HepG2 (cell line): Measurements from ENCODE around the gene KIAA1549. TPM values are rescaled to one million over a fixed set of nuclear protein-coding genes. Genes with fewer than 3 reads are reported as not detected.

Source experiments
- GPN1 ChIP-seq: sonication (generic); formaldehyde crosslinking; IDR thresholded peaks from 2 replicates; pipeline ENCODE4 v1.5.1; 2020; ENCODE audit warnings: missing genetic modification reagents, borderline replicate concordance
- HNRNPLL ChIP-seq: fragments of 200-400 bp; formaldehyde crosslinking; IDR thresholded peaks from 2 replicates; pipeline ENCODE4 v1.6.1; 2017; ENCODE audit warnings: mild to moderate bottlenecking, low read depth, low read length; ENCODE audit not compliant: poor library complexity, severe bottlenecking
- KLF16 ChIP-seq, 2 experiments: sonication (generic) in 1 of 2; formaldehyde crosslinking in 1 of 2; IDR thresholded peaks; 2 replicates each; pipeline versions ENCODE4 v1.6.1 to v1.8.0; 2016 to 2023; ENCODE audit warnings: missing genetic modification reagents in 2 of 2, missing compliant biosample characterization in 1 of 2
- SALL2 ChIP-seq: sonication (generic); formaldehyde crosslinking; IDR thresholded peaks from 2 replicates; pipeline ENCODE4 v1.8.1; 2023; ENCODE audit warnings: mild to moderate bottlenecking, missing genetic modification reagents, inconsistent platforms
- ZMYM3 ChIP-seq: sonication (generic); formaldehyde crosslinking; IDR thresholded peaks from 2 replicates; pipeline ENCODE4 v1.5.1; 2020; ENCODE audit warnings: mild to moderate bottlenecking, missing genetic modification reagents
- ZNF253 ChIP-seq: sonication (generic); formaldehyde crosslinking; IDR thresholded peaks from 2 replicates; pipeline ENCODE4 v1.8.0; 2022; ENCODE audit warnings: mild to moderate bottlenecking, missing genetic modification reagents, borderline replicate concordance
- ZNF574 ChIP-seq: sonication (generic); formaldehyde crosslinking; IDR thresholded peaks from 2 replicates; pipeline ENCODE4 v1.4.0; 2020; ENCODE audit warnings: missing genetic modification reagents
- ZNF710 ChIP-seq: sonication (generic); formaldehyde crosslinking; IDR thresholded peaks from 2 replicates; pipeline ENCODE4 v1.5.0; 2020; ENCODE audit warnings: mild to moderate bottlenecking, missing genetic modification reagents, borderline replicate concordance
- ZSCAN20 ChIP-seq: sonication (generic); formaldehyde crosslinking; IDR thresholded peaks from 2 replicates; pipeline ENCODE4 v1.4.0; 2020; ENCODE audit warnings: missing genetic modification reagents, mild to moderate bottlenecking, borderline replicate concordance
- polyA plus RNA-seq, 8 experiments: library from polyadenylated mRNA; depleted of rRNA in 3 of 8; stranded (reverse) in 7 of 8; unstranded in 1 of 8; fragments of >200 nt; fragmentation: Illumina TruSeq in 4 of 8; extraction: Trizol in 4 of 8; gene quantifications; 2 replicates each; pipeline versions ENCODE4 v1.2.1 to v1.2.3, GENCODE V29; 2011 to 2016; ENCODE audit warnings: low read depth in 4 of 8, missing spikeins in 1 of 8, mixed read lengths in 1 of 8; ENCODE audit not compliant: insufficient read depth in 1 of 8
- total RNA-seq, 5 experiments: library from RNA; depleted of rRNA; stranded (reverse); fragments of >200 nt; fragmentation: Illumina TruSeq; extraction: Trizol; gene quantifications; 2 replicates each; pipeline ENCODE4 v1.2.3, GENCODE V29; 2016; ENCODE audit warnings: low read depth in 1 of 5
- TF ChIP-seq, protein P1 (sequence below): sonication (generic); formaldehyde crosslinking; IDR thresholded peaks from 2 replicates; pipeline ENCODE4 v1.8.1; 2023; ENCODE audit warnings: mild to moderate bottlenecking, inconsistent platforms, moderate library complexity, missing genetic modification reagents, borderline replicate concordance

The KIAA1549 gene
- total and polyA plus RNA-seq, 2 of the 13 experiments (the other 11 are each of a cell fraction or from before 2014, with no cell fraction given), result 1.1 to 1.8 TPM

- TF ChIP-seq HNRNPLL (peak; percentile 53), SALL2 (CRISPR knock-in tag) (peak; percentile 72; the same call in 1 of the 2 replicates), ZNF574 (CRISPR knock-in tag) (peak; percentile 45; the same call in 1 of the 2 replicates), ZNF710 (CRISPR knock-in tag) (no peak), KLF16 (CRISPR knock-in tag; IDR thresholded peaks at IDR 0.05) (no peak), ZNF253 (CRISPR knock-in tag) (0 out of 2 replicates have a peak, but pooled peaks have one; percentile 59), ZMYM3 (CRISPR knock-in tag) (no peak), GPN1 (CRISPR knock-in tag) (no peak), ZSCAN20 (CRISPR knock-in tag) (0 out of 2 replicates have a peak, but pooled peaks have one; percentile 53)
- TF ChIP-seq, protein P1, sequence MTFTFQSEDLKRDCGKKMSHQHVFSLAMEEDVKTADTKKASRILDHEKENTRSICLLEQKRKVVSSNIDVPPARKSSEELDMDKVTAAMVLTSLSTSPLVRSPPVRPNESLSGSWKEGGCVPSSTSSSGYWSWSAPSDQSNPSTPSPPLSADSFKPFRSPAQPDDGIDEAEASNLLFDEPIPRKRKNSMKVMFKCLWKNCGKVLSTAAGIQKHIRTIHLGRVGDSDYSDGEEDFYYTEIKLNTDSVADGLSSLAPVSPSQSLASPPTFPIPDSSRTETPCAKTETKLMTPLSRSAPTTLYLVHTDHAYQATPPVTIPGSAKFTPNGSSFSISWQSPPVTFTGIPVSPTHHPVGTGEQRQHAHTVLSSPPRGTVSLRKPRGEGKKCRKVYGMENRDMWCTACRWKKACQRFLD (CRISPR knock-in tag), result no peak
- TF ChIP-seq, all 625 proteins: peak for 50
These were observed at the start of gene KIAA1549 (continued) for GRCh38 chr7:138981332-138982203.
